Right lobe of liver (tissue), 4 donors: Measurements from ENCODE around the gene MAGI1.

Experiments used
- POLR2A ChIP-seq: fragments of 450-650 bp; IDR thresholded peaks from one replicate; pipeline ENCODE4 v1.6.1; 2017; ENCODE audit warnings: antibody characterized with exemption, mild to moderate bottlenecking
- TF ChIP-seq, protein P1 (sequence below), 4 donors: fragments of 200-600 bp in 3 of 4; fragments of 450-650 bp in 1 of 4; IDR thresholded peaks; one replicate each; pipeline versions ENCODE4 v1.5.1 to v1.8.0; 2016 to 2022; ENCODE audit warnings: antibody characterized with exemption in 4 of 4, mild to moderate bottlenecking in 2 of 4
- donor health status: DM: no; HTN: no; CAD: no.
- donor health status: DM: no; HTN: no; CAD: no.
- donor health status: DM: no; HTN: yes; CAD: no.

- TF ChIP-seq, protein P1, sequence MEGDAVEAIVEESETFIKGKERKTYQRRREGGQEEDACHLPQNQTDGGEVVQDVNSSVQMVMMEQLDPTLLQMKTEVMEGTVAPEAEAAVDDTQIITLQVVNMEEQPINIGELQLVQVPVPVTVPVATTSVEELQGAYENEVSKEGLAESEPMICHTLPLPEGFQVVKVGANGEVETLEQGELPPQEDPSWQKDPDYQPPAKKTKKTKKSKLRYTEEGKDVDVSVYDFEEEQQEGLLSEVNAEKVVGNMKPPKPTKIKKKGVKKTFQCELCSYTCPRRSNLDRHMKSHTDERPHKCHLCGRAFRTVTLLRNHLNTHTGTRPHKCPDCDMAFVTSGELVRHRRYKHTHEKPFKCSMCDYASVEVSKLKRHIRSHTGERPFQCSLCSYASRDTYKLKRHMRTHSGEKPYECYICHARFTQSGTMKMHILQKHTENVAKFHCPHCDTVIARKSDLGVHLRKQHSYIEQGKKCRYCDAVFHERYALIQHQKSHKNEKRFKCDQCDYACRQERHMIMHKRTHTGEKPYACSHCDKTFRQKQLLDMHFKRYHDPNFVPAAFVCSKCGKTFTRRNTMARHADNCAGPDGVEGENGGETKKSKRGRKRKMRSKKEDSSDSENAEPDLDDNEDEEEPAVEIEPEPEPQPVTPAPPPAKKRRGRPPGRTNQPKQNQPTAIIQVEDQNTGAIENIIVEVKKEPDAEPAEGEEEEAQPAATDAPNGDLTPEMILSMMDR (IDR thresholded peaks at IDR 0.05), result no peak
- no peak for TF ChIP-seq POLR2A
These were observed 26.0 kb downstream of the MAGI1 start for GRCh38 chr3:66012711-66013110.
